ENCODE data around the gene CA7. TPM values are rescaled to one million over a fixed set of nuclear protein-coding genes. Genes with fewer than 3 reads are reported as not detected.

The CA7 gene
- total RNA-seq, 4 donors from 2014 or later, result 0.19 TPM; not detected in 3

- H3K36me3 ChIP-seq, result no peaks in the 10 kb centered on the region
- no peak for ATAC-seq
- DNase-seq, result no peak
- no peaks in the 10 kb centered on the region for H3K27me3 ChIP-seq
- in situ Hi-C loops (cut with MboI; ENCODE audit: low sequenced_read_pairs in 4 of 4) (loop anchor here in 2 of 4 donors (5.0 to 25.0 kb wide), 3 partner anchors 40 to 460 kb away; partner anchors contain the start of genes CMTM3 (in 1 of the 2) and NAE1 (in 1 of the 2)), intact Hi-C loops (cut with DNase I; ENCODE audit: low total_unique reads) (loop anchor here (5.0 to 10.0 kb wide), 2 partner anchors 388 to 465 kb away; no protein-coding TSS in a partner anchor)
- no peaks in the 10 kb centered on the region for H3K9me3 ChIP-seq
- peaks cover 0 to 6% of the 10 kb centered on the region in 2 donors for H3K4me1 ChIP-seq
- TF ChIP-seq, protein P1, sequence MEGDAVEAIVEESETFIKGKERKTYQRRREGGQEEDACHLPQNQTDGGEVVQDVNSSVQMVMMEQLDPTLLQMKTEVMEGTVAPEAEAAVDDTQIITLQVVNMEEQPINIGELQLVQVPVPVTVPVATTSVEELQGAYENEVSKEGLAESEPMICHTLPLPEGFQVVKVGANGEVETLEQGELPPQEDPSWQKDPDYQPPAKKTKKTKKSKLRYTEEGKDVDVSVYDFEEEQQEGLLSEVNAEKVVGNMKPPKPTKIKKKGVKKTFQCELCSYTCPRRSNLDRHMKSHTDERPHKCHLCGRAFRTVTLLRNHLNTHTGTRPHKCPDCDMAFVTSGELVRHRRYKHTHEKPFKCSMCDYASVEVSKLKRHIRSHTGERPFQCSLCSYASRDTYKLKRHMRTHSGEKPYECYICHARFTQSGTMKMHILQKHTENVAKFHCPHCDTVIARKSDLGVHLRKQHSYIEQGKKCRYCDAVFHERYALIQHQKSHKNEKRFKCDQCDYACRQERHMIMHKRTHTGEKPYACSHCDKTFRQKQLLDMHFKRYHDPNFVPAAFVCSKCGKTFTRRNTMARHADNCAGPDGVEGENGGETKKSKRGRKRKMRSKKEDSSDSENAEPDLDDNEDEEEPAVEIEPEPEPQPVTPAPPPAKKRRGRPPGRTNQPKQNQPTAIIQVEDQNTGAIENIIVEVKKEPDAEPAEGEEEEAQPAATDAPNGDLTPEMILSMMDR (IDR thresholded peaks at IDR 0.05 in 4 of 5, conservative IDR thresholded peaks at IDR 0.05 in 1 of 5), result no peak
- no peak for TF ChIP-seq POLR2A (IDR thresholded peaks at IDR 0.05)
- no peak overlapping the region for H3K27ac ChIP-seq
- peak overlapping the region in 2 of 4 donors; percentile 35 to 55 for H3K4me3 ChIP-seq
These were observed 28.3 kb downstream of the CA7 start for GRCh38 chr16:66872559-66872942.

GRCh38 chr16:66872943-66873684, 28.9 kb downstream of the CA7 start:
- Histone ChIP-seq H3K27me3 (no peaks in the 10 kb centered on the region), H3K4me1 (peaks cover 0 to 6% of the 10 kb centered on the region in 2 donors), H3K4me3 (peak overlapping the region; percentile 30 to 55 (median 40)), H3K27ac (peak overlapping the region in 2 of 4 donors; percentile 35 to 57), H3K36me3 (no peaks in the 10 kb centered on the region), H3K9me3 (no peaks in the 10 kb centered on the region)
- DNase-seq (peak; percentile 70 to 80), ATAC-seq (peak; percentile 85 to 91)
- TF ChIP-seq POLR2A (IDR thresholded peaks at IDR 0.05), result no peak
- TF ChIP-seq, protein P1 (IDR thresholded peaks at IDR 0.05 in 4 of 5, conservative IDR thresholded peaks at IDR 0.05 in 1 of 5), result peak; percentile 62 to 94 (median 90)
- intact Hi-C loops (cut with DNase I; ENCODE audit: low total_unique reads) (loop anchor here (5.0 to 10.0 kb wide), 2 partner anchors 388 to 466 kb away; no protein-coding TSS in a partner anchor), in situ Hi-C loops (cut with MboI; ENCODE audit: low sequenced_read_pairs in 4 of 4) (loop anchor here in 2 of 4 donors (5.0 to 25.0 kb wide), 3 partner anchors 41 to 461 kb away; partner anchors contain the start of genes CMTM3 (in 1 of the 2) and NAE1 (in 1 of the 2))

GRCh38 chr16:66873685-66874055, 29.5 kb downstream of the CA7 start:
- H3K36me3 ChIP-seq, result no peaks in the 10 kb centered on the region
- no peak overlapping the region for H3K27ac ChIP-seq
- ATAC-seq, result no peak
- no peak for TF ChIP-seq POLR2A (IDR thresholded peaks at IDR 0.05)
- intact Hi-C loops (cut with DNase I; ENCODE audit: low total_unique reads) (loop anchor here (5.0 to 10.0 kb wide), 2 partner anchors 389 to 466 kb away; no protein-coding TSS in a partner anchor), in situ Hi-C loops (cut with MboI; ENCODE audit: low sequenced_read_pairs in 4 of 4) (loop anchor here in 2 of 4 donors (5.0 to 25.0 kb wide), 3 partner anchors 41 to 461 kb away; partner anchors contain the start of genes CMTM3 (in 1 of the 2) and NAE1 (in 1 of the 2))
- no peaks in the 10 kb centered on the region for H3K9me3 ChIP-seq
- no peak for DNase-seq
- no peaks in the 10 kb centered on the region for H3K27me3 ChIP-seq
- H3K4me3 ChIP-seq, result no peak overlapping the region
- H3K4me1 ChIP-seq, result peaks cover 0 to 6% of the 10 kb centered on the region in 2 donors

GRCh38 chr16:66874079-66874775, 30.0 kb downstream of the CA7 start:
- no peak overlapping the region for H3K27ac ChIP-seq
- ATAC-seq (no peak), DNase-seq (no peak)
- intact Hi-C loops (cut with DNase I; ENCODE audit: low total_unique reads) (loop anchor here (5.0 to 10.0 kb wide), 2 partner anchors 389 to 467 kb away; no protein-coding TSS in a partner anchor), in situ Hi-C loops (cut with MboI; ENCODE audit: low sequenced_read_pairs in 4 of 4) (loop anchor here in 2 of 4 donors (5.0 to 25.0 kb wide), 3 partner anchors 42 to 462 kb away; partner anchors contain the start of genes CMTM3 (in 1 of the 2) and NAE1 (in 1 of the 2))
- no peak for TF ChIP-seq POLR2A (IDR thresholded peaks at IDR 0.05)
- TF ChIP-seq, protein P1 (IDR thresholded peaks at IDR 0.05 in 4 of 5, conservative IDR thresholded peaks at IDR 0.05 in 1 of 5), result no peak
- peaks cover 0 to 6% of the 10 kb centered on the region in 2 donors for H3K4me1 ChIP-seq
- H3K4me3 ChIP-seq, result no peak overlapping the region
- no peaks in the 10 kb centered on the region for H3K27me3 ChIP-seq
- no peaks in the 10 kb centered on the region for H3K36me3 ChIP-seq
- no peaks in the 10 kb centered on the region for H3K9me3 ChIP-seq

Data from gastrocnemius medialis (tissue), 4 donors.